Smooth muscle cell (in vitro differentiated cells): ENCODE measurements around the gene PDRG1. TPM values are rescaled to one million over a fixed set of nuclear protein-coding genes. Genes with fewer than 3 reads are reported as not detected.

Experiments
- DNase-seq: peaks from one replicate; lab custom pipeline; 2025; ENCODE audit not compliant: unreplicated experiment; lab: John Stamatoyannopoulos, UW
- H2AFZ ChIP-seq: fragments of 200-600 bp; sonication (generic); 2 replicates; pipeline ENCODE4 v1.6.0; 2016; ENCODE audit warnings: antibody characterized with exemption, low read depth, mild to moderate bottlenecking
- H3F3A ChIP-seq: fragments of 200-600 bp; sonication (generic); 2 replicates; pipeline ENCODE4 v1.6.0; 2017; ENCODE audit warnings: antibody characterized with exemption, low read depth
- H3K27ac ChIP-seq: fragments of 200-600 bp; sonication (generic); 2 replicates; pipeline ENCODE4 v1.5.1; 2016; ENCODE audit warnings: low read depth, mild to moderate bottlenecking
- H3K27me3 ChIP-seq: fragments of 200-600 bp; sonication (generic); 2 replicates; pipeline ENCODE4 v1.6.1; 2016; ENCODE audit warnings: low read depth, mild to moderate bottlenecking
- H3K36me3 ChIP-seq: fragments of 200-600 bp; sonication (generic); 2 replicates; pipeline ENCODE4 v1.5.1; 2016; ENCODE audit warnings: low read depth
- H3K4me1 ChIP-seq: fragments of 200-600 bp; sonication (generic); 2 replicates; pipeline ENCODE4 v1.5.1; 2016; ENCODE audit warnings: low read depth
- H3K4me2 ChIP-seq: fragments of 200-600 bp; sonication (generic); 2 replicates; pipeline ENCODE4 v1.6.0; 2016; ENCODE audit warnings: mild to moderate bottlenecking
- H3K4me3 ChIP-seq: fragments of 200-600 bp; sonication (generic); 2 replicates; pipeline ENCODE4 v1.5.1; 2016; ENCODE audit warnings: mild to moderate bottlenecking
- H3K79me2 ChIP-seq: fragments of 200-600 bp; sonication (generic); 2 replicates; pipeline ENCODE4 v1.6.0; 2016; ENCODE audit warnings: low read depth, mild to moderate bottlenecking
- H3K9ac ChIP-seq: fragments of 200-600 bp; sonication (generic); 2 replicates; pipeline ENCODE4 v1.6.0; 2016; ENCODE audit warnings: low read depth
- H3K9me3 ChIP-seq: fragments of 200-600 bp; sonication (generic); replicated peaks from 2 replicates; pipeline ENCODE4 v1.5.1; 2016; ENCODE audit warnings: low read depth
- H4K20me1 ChIP-seq: fragments of 200-600 bp; sonication (generic); 2 replicates; pipeline ENCODE4 v1.6.0; 2016; ENCODE audit warnings: low read depth
- WGBS: methylation state at CpG from one replicate; pipeline ENCODE4 v1.1.7; 2016; ENCODE audit warnings: low lambda C conversion rate; 5-methylcytosine and 5-hydroxymethylcytosine counted together
- polyA plus RNA-seq: library from polyadenylated mRNA; unstranded; fragments of >200 nt; fragmentation: Nextera tagmentation; extraction: Ambion mirVana; gene quantifications from 2 replicates; pipeline ENCODE4 v1.2.1, GENCODE V29; 2016
- total RNA-seq: library from RNA; depleted of rRNA; stranded (reverse); fragments of >200 nt; gene quantifications from 2 replicates; pipeline ENCODE4 v1.2.3, GENCODE V29; 2014
- TF ChIP-seq, protein P1 (sequence below): fragments of 200-600 bp; sonication (generic); IDR thresholded peaks from 2 replicates; pipeline ENCODE4 v1.5.1; 2017; ENCODE audit warnings: borderline replicate concordance, mild to moderate bottlenecking, antibody characterized with exemption; ENCODE audit not compliant: insufficient read depth, poor library complexity, severe bottlenecking

Gene PDRG1
- total and polyA plus RNA-seq, 2 experiments from 2014 or later, result 8.1 to 30.3 TPM

GRCh38 chr20:31988430-31989015 is 36.7 kb upstream of the PDRG1 start:
- DNase-seq, result no peak
- Histone ChIP-seq H3K9me3 (no peaks in the 10 kb centered on the region), H4K20me1 (no peaks in the 10 kb centered on the region), H3K4me2 (no peak overlapping the region), H3F3A (no peaks in the 10 kb centered on the region), H3K4me3 (no peak overlapping the region), H2AFZ (no peak overlapping the region), H3K79me2 (no peaks in the 10 kb centered on the region), H3K4me1 (no peaks in the 10 kb centered on the region), H3K9ac (no peak overlapping the region), H3K36me3 (no peaks in the 10 kb centered on the region), H3K27ac (no peak overlapping the region), H3K27me3 (peaks cover 19% of the 10 kb centered on the region)
- TF ChIP-seq, protein P1, sequence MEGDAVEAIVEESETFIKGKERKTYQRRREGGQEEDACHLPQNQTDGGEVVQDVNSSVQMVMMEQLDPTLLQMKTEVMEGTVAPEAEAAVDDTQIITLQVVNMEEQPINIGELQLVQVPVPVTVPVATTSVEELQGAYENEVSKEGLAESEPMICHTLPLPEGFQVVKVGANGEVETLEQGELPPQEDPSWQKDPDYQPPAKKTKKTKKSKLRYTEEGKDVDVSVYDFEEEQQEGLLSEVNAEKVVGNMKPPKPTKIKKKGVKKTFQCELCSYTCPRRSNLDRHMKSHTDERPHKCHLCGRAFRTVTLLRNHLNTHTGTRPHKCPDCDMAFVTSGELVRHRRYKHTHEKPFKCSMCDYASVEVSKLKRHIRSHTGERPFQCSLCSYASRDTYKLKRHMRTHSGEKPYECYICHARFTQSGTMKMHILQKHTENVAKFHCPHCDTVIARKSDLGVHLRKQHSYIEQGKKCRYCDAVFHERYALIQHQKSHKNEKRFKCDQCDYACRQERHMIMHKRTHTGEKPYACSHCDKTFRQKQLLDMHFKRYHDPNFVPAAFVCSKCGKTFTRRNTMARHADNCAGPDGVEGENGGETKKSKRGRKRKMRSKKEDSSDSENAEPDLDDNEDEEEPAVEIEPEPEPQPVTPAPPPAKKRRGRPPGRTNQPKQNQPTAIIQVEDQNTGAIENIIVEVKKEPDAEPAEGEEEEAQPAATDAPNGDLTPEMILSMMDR, result no peak
- 85% methylated on average over 5 of the region's 5 CpGs for WGBS

- no peaks in the 10 kb centered on the region for H3K9me3 ChIP-seq
- H3K4me2 ChIP-seq, result no peak overlapping the region
- H3K27me3 ChIP-seq, result peaks cover 12% of the 10 kb centered on the region
- no peaks in the 10 kb centered on the region for H4K20me1 ChIP-seq
- WGBS, result 63% methylated on average over 1 of the region's 1 CpG
- H3K4me3 ChIP-seq, result no peak overlapping the region
- no peaks in the 10 kb centered on the region for H3K4me1 ChIP-seq
- no peak overlapping the region for H3K27ac ChIP-seq
- no peak for DNase-seq
- H2AFZ ChIP-seq, result no peak overlapping the region
- no peaks in the 10 kb centered on the region for H3F3A ChIP-seq
- no peak overlapping the region for H3K9ac ChIP-seq
- H3K36me3 ChIP-seq, result no peaks in the 10 kb centered on the region
- H3K79me2 ChIP-seq, result no peaks in the 10 kb centered on the region
- TF ChIP-seq, protein P1, result no peak
Measured at GRCh38 chr20:31987744-31988143, 35.9 kb upstream of the PDRG1 start.

GRCh38 chr20:31984981-31985471 is 33.2 kb upstream of the PDRG1 start:
- no peaks in the 10 kb centered on the region for H3K79me2 ChIP-seq
- H4K20me1 ChIP-seq, result no peaks in the 10 kb centered on the region
- no peak overlapping the region for H3K4me3 ChIP-seq
- no peaks in the 10 kb centered on the region for H3F3A ChIP-seq
- no peaks in the 10 kb centered on the region for H3K9me3 ChIP-seq
- TF ChIP-seq, protein P1, result no peak
- H3K36me3 ChIP-seq, result no peaks in the 10 kb centered on the region
- H3K27ac ChIP-seq, result no peak overlapping the region
- no peak overlapping the region for H3K9ac ChIP-seq
- H2AFZ ChIP-seq, result no peak overlapping the region
- no peak overlapping the region for H3K4me2 ChIP-seq
- DNase-seq, result no peak
- 68% methylated on average over 6 of the region's 6 CpGs for WGBS
- H3K4me1 ChIP-seq, result no peaks in the 10 kb centered on the region
- no peaks in the 10 kb centered on the region for H3K27me3 ChIP-seq

GRCh38 chr20:31981784-31982183 is 29.9 kb upstream of the PDRG1 start:
- 72% methylated on average over 2 of the region's 2 CpGs for WGBS
- no peak overlapping the region for H3K4me2 ChIP-seq
- no peak overlapping the region for H3K4me3 ChIP-seq
- H3K9ac ChIP-seq, result no peak overlapping the region
- H3K27me3 ChIP-seq, result no peaks in the 10 kb centered on the region
- TF ChIP-seq, protein P1, result no peak
- H3F3A ChIP-seq, result no peaks in the 10 kb centered on the region
- no peaks in the 10 kb centered on the region for H3K4me1 ChIP-seq
- H2AFZ ChIP-seq, result no peak overlapping the region
- no peak for DNase-seq
- H3K9me3 ChIP-seq, result no peaks in the 10 kb centered on the region
- H3K79me2 ChIP-seq, result no peaks in the 10 kb centered on the region
- no peaks in the 10 kb centered on the region for H3K36me3 ChIP-seq
- no peak overlapping the region for H3K27ac ChIP-seq
- no peaks in the 10 kb centered on the region for H4K20me1 ChIP-seq
